ENCODE measurements around the gene SSTR3. TPM values are rescaled to one million over a fixed set of nuclear protein-coding genes. Genes with fewer than 3 reads are reported as not detected.

Gene SSTR3
- polyA plus RNA-seq, 1 donor from 2014 or later = not detected

DNA sequence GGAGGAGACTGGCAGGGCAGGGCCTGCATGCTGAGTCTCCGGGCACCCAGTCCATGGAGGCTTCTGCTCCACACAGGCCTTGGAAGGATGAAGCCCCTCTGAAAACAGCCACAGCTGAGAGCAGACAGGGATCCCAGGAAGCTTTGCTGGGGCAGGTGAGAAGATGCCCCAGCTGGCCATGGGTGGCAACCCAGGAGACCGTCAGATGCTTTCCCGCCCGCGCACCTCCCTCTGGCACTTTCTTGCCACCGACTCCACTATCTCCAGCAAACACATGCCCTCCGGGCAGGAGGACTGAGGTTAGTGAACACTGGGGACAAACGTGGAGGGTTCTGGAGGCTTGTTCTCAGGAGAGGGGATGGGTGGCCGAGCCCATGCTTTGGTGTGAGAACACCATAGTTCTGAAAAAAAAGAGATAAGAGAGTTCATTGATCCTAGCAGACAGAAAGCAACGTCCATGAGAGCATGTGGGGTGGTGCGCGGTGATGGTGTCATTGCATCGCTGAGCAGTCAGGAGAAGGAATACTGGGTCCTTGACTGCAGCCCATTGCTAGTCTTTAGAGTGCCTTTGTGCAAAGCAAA lies 26.5 kb downstream of the SSTR3 start:
- Histone ChIP-seq H3K27me3 (ENCODE audit: insufficient read depth, low read depth, low read length) (no peaks in the 10 kb centered on the region), H3K4me2 (ENCODE audit: low read length) (no peak overlapping the region)
- TF ChIP-seq EP300 (conservative IDR thresholded peaks at IDR 0.05; ENCODE audit: poor library complexity, severe bottlenecking) = no peak
- no peak for TF ChIP-seq MXI1 (conservative IDR thresholded peaks at IDR 0.05; ENCODE audit: poor library complexity, severe bottlenecking)
- TF ChIP-seq SMC3 (conservative IDR thresholded peaks at IDR 0.05; ENCODE audit: poor library complexity) = no peak
- TF ChIP-seq, protein P1, sequence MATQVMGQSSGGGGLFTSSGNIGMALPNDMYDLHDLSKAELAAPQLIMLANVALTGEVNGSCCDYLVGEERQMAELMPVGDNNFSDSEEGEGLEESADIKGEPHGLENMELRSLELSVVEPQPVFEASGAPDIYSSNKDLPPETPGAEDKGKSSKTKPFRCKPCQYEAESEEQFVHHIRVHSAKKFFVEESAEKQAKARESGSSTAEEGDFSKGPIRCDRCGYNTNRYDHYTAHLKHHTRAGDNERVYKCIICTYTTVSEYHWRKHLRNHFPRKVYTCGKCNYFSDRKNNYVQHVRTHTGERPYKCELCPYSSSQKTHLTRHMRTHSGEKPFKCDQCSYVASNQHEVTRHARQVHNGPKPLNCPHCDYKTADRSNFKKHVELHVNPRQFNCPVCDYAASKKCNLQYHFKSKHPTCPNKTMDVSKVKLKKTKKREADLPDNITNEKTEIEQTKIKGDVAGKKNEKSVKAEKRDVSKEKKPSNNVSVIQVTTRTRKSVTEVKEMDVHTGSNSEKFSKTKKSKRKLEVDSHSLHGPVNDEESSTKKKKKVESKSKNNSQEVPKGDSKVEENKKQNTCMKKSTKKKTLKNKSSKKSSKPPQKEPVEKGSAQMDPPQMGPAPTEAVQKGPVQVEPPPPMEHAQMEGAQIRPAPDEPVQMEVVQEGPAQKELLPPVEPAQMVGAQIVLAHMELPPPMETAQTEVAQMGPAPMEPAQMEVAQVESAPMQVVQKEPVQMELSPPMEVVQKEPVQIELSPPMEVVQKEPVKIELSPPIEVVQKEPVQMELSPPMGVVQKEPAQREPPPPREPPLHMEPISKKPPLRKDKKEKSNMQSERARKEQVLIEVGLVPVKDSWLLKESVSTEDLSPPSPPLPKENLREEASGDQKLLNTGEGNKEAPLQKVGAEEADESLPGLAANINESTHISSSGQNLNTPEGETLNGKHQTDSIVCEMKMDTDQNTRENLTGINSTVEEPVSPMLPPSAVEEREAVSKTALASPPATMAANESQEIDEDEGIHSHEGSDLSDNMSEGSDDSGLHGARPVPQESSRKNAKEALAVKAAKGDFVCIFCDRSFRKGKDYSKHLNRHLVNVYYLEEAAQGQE (IDR thresholded peaks at IDR 0.05; ENCODE audit: borderline replicate concordance) = no peak
- TF ChIP-seq EZH2 (IDR thresholded peaks at IDR 0.05; ENCODE audit: borderline replicate concordance, insufficient read depth, low read length, poor library complexity, severe bottlenecking) = no peak
- no peak for TF ChIP-seq RAD21 (conservative IDR thresholded peaks at IDR 0.05)

DNA sequence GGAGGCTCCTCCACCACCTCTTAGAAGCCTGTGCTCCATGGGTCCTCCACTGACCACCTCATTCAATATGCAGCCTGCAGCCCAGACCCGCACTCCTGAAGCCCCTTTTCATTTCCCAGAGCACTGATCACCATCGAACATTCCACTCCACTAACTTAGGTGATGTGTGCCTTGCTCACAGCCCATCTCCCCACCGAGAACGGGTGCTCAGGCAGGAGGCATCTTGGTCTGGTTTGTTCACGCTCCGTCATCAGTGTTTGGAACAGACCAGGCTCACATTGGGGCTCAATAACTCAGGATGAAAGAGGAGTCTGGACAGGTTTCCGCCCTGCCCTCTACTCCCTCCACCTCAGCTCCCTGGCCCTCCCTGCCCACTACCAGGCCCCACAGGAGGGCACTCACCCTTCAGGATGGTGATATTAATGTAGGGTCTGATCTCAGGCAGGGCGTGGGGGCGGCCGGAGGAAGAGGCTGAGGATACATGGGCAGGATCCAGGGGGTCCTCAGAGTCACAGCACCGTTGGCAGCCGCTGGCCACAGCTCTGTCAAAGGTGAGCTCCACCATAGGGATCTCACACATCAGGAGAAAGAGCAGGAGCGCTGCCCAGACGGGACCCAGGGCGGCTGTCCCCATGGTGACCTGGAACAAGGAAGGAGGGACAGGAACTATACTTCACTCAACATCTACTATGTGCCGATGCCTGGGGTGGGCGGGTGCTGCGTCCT lies 27.3 kb downstream of the SSTR3 start:
- H3K79me2 ChIP-seq (replicated peaks; ENCODE audit: insufficient read depth, low read length) = no peaks in the 10 kb centered on the region
- no peaks in the 10 kb centered on the region for H3K27me3 ChIP-seq (ENCODE audit: insufficient read depth, low read depth, low read length)
- no peak overlapping the region for H3K4me2 ChIP-seq (ENCODE audit: low read length)
- H3K36me3 ChIP-seq (ENCODE audit: insufficient read depth, low read length) = no peaks in the 10 kb centered on the region
- TF ChIP-seq MXI1 (conservative IDR thresholded peaks at IDR 0.05; ENCODE audit: poor library complexity, severe bottlenecking) (no peak), EP300 (conservative IDR thresholded peaks at IDR 0.05; ENCODE audit: poor library complexity, severe bottlenecking) (no peak), TAF1 (IDR thresholded peaks at IDR 0.05; ENCODE audit: low read depth) (no peak), RAD21 (conservative IDR thresholded peaks at IDR 0.05) (no peak), SMC3 (conservative IDR thresholded peaks at IDR 0.05; ENCODE audit: poor library complexity) (no peak), EZH2 (IDR thresholded peaks at IDR 0.05; ENCODE audit: borderline replicate concordance, insufficient read depth, low read length, poor library complexity, severe bottlenecking) (no peak), POLR2AphosphoS5 (IDR thresholded peaks at IDR 0.05) (no peak)
- TF ChIP-seq, protein P1 (IDR thresholded peaks at IDR 0.05; ENCODE audit: borderline replicate concordance) = no peak
- TF ChIP-seq, protein P2, sequence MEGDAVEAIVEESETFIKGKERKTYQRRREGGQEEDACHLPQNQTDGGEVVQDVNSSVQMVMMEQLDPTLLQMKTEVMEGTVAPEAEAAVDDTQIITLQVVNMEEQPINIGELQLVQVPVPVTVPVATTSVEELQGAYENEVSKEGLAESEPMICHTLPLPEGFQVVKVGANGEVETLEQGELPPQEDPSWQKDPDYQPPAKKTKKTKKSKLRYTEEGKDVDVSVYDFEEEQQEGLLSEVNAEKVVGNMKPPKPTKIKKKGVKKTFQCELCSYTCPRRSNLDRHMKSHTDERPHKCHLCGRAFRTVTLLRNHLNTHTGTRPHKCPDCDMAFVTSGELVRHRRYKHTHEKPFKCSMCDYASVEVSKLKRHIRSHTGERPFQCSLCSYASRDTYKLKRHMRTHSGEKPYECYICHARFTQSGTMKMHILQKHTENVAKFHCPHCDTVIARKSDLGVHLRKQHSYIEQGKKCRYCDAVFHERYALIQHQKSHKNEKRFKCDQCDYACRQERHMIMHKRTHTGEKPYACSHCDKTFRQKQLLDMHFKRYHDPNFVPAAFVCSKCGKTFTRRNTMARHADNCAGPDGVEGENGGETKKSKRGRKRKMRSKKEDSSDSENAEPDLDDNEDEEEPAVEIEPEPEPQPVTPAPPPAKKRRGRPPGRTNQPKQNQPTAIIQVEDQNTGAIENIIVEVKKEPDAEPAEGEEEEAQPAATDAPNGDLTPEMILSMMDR (IDR thresholded peaks at IDR 0.05; ENCODE audit: poor library complexity, severe bottlenecking) = no peak
- H3K9ac ChIP-seq (ENCODE audit: low read length) = no peak overlapping the region
- no peak overlapping the region for H3K4me3 ChIP-seq (ENCODE audit: low read length)
- H3K9me2 ChIP-seq (ENCODE audit: insufficient read depth, low read length) = no peaks in the 10 kb centered on the region
- no peaks in the 10 kb centered on the region for H3K9me3 ChIP-seq (ENCODE audit: low read length)
- no peak overlapping the region for H2AFZ ChIP-seq (ENCODE audit: low read depth, low read length)
- H3K27ac ChIP-seq (ENCODE audit: low read length) = no peak overlapping the region
- no peaks in the 10 kb centered on the region for H3F3A ChIP-seq (ENCODE audit: insufficient read depth, low read length, poor library complexity, severe bottlenecking)
- H4K20me1 ChIP-seq (ENCODE audit: insufficient read depth) = no peaks in the 10 kb centered on the region

More for the DNA sequence above, 26.5 kb downstream of the SSTR3 start:
- Histone ChIP-seq H3K9ac (ENCODE audit: low read length) (no peak overlapping the region), H3F3A (ENCODE audit: insufficient read depth, low read length, poor library complexity, severe bottlenecking) (no peaks in the 10 kb centered on the region), H3K4me3 (ENCODE audit: low read length) (no peak overlapping the region), H2AFZ (ENCODE audit: low read depth, low read length) (no peak overlapping the region), H3K27ac (ENCODE audit: low read length) (no peak overlapping the region), H3K9me3 (ENCODE audit: low read length) (no peaks in the 10 kb centered on the region), H3K9me2 (ENCODE audit: insufficient read depth, low read length) (no peaks in the 10 kb centered on the region), H3K36me3 (ENCODE audit: insufficient read depth, low read length) (no peaks in the 10 kb centered on the region), H4K20me1 (ENCODE audit: insufficient read depth) (no peaks in the 10 kb centered on the region), H3K79me2 (replicated peaks; ENCODE audit: insufficient read depth, low read length) (no peaks in the 10 kb centered on the region)

Data from neural cell (in vitro differentiated cells).